HG03378 (cell line): ENCODE data around the gene SLC10A7.

Experiments
- ATAC-seq: cut with Tn5 transposase; IDR thresholded peaks from one replicate; pipeline ENCODE4 v1.9.1; 2021; ENCODE audit warnings: mild to moderate bottlenecking, moderate library complexity; ENCODE audit not compliant: unreplicated experiment

SLC10A7 gene

DNA sequence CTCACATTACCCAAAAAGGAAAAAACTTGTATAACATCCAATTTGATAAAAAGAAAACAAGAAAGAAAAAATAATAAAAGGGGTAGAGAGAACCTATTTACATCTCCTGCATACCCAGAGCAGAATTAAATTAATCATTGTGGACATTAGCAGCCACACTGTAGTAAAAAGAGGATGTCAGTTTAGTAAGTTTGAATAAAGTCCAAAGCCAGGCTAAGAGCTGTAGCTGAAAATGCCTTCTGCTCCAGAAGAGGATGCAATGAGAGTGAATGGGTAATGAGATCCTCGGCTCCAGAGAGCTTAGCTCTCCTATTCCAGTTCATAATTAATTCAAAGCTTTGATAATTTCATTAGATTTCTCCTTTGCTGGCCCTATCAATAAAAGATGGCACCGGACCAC is 78.2 kb downstream of the SLC10A7 start:
- ATAC-seq: no peak

- no peak for ATAC-seq
These were observed 78.9 kb downstream of the SLC10A7 start for GRCh38 chr4:146442801-146443200.

- no peak for ATAC-seq
These were observed 81.7 kb downstream of the SLC10A7 start for GRCh38 chr4:146439999-146440398.

DNA sequence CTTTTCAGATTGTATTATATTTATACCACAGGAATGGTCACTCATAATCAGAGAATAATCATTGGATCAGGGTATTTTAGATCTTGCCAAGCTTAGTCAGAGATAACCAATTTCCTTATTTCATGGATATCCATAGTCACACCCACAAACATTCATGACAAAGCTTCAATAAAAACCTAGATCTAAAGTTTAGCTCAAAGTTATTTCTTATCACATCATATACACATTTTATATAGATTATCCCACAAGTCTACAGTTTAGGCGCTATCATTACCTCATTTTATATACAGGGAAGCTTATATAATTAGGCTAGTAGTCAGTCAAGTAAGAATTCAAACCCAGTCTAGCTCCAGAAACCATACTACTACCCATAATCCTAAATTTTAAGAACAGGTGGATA is 82.3 kb downstream of the SLC10A7 start:
- no peak for ATAC-seq

DNA sequence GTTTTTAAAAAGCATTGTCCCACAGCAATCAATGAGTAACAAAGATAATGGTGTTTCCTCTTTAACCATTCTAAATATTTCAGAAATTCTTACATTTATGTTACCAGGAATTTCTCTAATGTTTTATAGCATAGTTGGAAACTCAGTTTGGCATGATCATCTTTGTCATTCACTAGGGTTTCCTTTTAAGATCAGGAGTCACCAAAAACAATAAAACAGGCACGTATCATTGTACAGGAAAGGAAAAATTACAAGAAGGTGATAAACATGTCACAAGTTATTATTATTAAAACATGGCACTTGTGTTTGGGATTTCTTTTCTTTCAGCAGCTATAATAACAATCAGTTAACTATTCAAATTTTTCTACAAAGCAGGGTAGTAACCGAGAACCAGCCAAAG is 84.0 kb downstream of the SLC10A7 start:
- no peak for ATAC-seq

DNA sequence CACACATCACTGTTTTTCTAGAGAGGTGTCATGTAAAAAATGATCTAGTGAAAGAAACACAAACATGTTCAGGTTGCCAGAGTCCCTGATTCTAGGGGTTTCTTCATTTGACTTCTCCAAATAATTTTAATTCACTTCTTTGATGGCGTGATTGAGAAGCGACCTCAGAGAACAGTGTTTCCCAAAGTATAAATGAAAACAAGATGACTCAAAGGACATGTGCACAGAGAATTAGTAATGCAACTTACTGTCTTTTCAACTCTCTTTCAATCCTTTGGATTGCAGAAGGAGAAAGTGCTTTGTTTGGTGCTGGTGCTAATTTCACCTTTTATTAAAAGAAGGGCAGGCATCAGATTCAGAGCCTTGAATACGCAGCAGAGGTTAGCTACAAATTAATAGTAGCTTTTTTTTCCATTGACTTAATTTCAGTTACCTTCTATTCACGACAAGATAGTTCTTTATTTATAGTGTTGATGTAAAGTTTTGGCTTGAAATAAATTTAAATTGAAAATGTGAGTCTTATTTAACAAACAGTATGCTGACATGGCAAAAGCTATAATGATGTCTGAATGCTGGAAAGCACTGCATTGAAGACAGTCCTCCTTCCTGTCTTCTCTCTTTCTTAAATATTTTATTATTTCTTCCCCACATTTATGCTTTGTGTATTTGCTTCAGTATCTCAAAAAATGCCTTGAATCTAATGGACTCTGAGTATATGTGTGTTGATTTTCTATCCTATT is 85.1 kb downstream of the SLC10A7 start:
- ATAC-seq: no peak

- no peak for ATAC-seq
These were observed 85.8 kb downstream of the SLC10A7 start for GRCh38 chr4:146435962-146436361.

DNA sequence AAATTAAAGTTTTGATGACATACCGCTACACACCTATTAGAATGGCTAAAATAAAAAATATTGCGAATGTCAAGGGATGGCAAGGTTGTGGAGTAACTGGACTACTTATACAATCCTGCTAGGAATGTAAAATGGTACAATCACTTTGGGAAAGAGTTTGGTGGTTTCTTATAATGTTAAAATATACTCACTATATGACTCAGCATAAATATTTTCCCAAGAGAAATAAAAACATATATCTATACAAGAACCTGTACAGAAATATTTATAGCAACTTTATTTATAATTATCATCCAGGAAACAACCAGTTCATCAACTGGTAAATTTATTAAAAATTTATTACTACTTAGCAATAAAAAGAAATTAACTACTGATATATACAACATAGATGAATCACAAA is 89.7 kb downstream of the SLC10A7 start:
- ATAC-seq: no peak

DNA sequence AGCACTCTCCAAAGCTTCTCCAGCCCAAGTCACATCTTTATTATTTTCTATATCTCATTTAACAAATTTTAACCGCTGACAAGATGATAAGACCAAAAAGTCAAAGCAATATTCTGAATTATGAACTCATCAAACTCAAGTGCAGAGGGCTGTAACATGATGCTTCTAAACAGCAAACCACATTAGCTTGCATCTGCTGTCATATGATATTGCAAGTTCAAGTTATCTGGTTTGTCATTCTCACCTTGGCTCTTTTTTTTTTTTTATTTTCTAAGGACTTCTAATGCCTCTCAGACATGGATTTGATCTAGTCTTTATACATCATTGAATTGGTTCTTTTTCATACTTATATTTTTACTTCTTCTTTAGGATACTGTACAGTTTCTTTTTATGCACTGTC is 93.4 kb downstream of the SLC10A7 start:
- ATAC-seq: no peak

GRCh38 chr4:146417822-146418221 is 103.9 kb downstream of the SLC10A7 start:
- ATAC-seq: no peak

- ATAC-seq: no peak
These were observed 105.9 kb downstream of the SLC10A7 start for GRCh38 chr4:146415829-146416228.

GRCh38 chr4:146407669-146408084 is 114.1 kb downstream of the SLC10A7 start:
- no peak for ATAC-seq

DNA sequence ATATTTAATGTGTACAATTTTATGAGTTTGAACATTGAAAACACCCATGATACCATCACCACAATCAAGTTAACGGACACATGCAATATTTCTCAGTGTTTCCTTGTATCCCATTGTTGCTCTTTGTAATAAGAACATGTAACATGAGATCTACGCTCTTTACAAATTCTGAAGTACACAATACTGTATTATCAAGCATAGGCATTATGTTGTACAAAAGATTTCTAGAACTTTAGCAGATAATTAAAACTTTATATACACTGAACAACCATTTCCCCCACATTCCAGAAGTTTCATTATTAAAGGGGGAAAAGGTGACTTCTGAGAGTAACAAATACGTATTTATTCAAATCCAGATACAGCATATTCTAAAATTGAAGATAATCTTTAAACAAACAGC is 114.5 kb downstream of the SLC10A7 start:
- ATAC-seq: no peak

DNA sequence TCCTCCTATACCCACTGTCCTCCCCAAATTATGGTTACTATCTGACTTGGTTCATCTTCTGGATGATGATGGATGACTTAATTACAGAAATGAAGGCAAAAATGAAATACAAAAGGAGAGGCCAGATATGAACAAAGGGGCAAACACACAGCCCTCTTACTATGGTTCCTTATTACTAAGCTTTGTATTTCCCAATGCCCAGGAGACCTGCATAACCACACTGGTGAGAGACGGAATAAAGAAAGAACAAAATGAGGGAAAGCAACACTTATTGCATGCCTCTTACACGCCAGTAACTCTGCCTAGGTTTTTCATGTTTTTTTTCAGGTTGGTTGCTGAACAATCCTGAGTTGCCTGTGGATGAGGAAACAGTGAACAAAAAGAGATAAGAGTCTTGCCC is 120.5 kb downstream of the SLC10A7 start:
- ATAC-seq: no peak

DNA sequence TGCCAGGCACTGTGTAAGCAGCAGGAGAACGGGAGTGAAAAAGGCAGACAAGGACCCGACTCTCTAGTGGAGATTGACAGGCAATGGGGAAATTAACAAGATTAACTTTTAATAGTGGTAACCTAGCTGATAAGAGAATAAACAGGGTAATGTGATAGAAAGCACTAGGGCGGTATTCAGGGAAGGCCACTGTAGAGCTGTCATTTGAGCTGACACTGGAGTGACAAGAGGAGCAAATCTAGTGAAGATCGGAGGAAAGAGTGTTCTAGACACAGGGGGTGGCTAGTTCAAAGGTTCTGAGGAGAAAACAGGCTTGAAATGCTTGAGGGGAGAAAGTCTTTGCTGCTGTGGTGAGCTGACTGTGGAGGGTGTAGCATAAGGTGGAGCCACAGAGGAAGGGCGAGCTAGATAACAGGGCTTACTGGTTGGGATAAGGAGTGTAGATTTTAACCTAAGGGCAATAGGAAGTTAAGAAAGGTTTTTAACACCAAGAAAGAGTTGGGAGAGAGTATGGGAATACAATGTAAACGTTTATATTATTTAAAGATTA is 122.8 kb downstream of the SLC10A7 start:
- no peak for ATAC-seq

DNA sequence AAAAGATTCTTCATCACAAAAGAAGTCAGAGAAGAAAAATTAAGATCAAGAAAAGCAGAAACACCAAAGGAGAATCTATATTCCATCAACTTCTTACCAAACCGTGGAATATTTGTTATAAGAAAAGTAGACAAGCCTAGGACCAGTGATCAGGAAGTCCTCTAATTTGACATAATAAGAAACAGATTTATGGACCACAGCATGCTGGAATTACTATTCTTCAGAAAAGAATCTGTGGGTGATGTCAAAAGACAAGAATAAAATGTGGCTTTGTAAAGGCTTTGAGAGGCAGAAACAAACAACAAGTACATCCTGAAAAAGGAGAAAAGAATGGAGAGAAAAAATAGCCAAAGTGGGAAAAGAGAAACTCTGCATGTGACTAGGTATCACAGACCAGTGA is 123.3 kb downstream of the SLC10A7 start:
- no peak for ATAC-seq

DNA sequence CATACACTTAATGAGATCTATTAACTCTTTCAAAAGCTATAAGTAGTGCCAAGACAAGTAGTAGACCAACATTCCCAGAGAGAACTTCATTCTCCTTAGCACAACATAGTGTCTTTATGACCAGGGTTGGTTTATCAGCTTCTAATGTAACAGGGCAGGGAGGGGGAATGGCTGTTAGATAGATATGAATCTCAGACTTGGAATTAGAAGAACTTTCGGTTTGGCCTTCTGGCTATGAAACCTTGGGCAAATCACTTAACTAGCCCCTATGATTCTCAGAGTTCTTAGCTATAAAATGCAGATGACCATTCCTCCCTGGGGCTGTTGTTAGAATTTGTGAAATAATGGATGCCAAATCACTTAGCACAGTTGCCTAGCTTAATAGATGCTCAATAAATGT is 132.2 kb downstream of the SLC10A7 start:
- no peak for ATAC-seq

- ATAC-seq: no peak
These were observed 139.5 kb downstream of the SLC10A7 start for GRCh38 chr4:146382194-146382593.

GRCh38 chr4:146381263-146381872 is 140.4 kb downstream of the SLC10A7 start:
- ATAC-seq: no peak

DNA sequence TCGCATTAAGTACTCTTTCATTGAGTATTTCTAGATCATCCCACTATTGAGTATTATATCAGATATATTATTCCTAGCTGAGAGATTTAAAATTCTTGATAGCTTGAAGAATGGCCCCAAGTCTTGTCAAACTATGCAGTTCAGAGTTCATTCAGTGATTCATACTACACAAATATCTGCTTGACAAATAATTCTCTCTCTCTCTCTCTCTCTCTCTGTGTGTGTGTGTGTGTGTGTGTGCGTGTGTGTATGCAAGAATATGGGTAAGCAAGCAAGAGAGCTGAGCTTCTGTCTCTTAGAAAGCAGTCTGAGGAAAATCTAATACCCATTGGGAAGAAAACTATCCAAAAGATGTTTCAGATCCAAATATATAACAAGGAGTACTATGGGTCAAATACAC is 142.0 kb downstream of the SLC10A7 start:
- no peak for ATAC-seq

DNA sequence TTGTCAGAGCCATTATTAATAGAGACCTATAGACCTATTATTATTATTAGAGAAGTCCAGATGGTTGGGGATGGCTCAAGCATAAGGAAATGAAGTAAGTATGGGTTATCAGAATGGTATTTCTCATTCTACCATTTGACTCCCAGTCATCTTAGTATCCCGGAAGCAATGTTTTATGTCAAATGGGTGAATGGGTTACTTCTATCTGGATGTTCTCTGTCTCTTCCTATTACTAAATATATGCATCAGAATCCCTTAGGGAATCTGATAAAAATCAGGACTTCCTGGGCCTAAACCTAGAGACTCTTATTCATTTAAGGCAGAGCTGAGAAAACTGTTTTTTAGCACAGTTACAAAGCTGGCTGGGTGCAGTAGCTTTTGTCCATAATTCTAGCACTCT is 149.9 kb downstream of the SLC10A7 start:
- ATAC-seq: no peak

GRCh38 chr4:146370841-146371240 is 150.9 kb downstream of the SLC10A7 start:
- ATAC-seq: no peak
